Dedifferentiated amniotic fluid mesenchymal stem cell (primary cell): ENCODE results near the gene FZR1.
A peak's percentile ranks its signal among the peaks of the same experiment; 100 is the strongest.

Source experiments
- DNase-seq: peaks from one replicate; pipeline ENCODE4 v3.0.0-alpha.2; 2016; ENCODE audit errors: extremely low spot score

The FZR1 gene

DNA sequence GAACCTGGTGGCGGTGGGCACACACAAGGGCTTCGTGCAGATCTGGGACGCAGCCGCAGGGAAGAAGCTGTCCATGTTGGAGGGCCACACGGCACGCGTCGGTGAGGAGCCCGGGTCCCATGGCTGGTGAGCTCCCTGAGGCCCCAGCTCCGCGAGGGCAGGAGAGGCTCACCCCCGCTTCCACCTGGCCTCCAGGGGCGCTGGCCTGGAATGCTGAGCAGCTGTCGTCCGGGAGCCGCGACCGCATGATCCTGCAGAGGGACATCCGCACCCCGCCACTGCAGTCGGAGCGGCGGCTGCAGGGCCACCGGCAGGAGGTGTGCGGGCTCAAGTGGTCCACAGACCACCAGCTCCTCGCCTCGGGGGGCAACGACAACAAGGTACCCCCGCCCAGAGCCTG is 25.6 kb downstream of the FZR1 start:
- DNase-seq, result no peak

- DNase-seq, result no peak
These were observed 26.2 kb downstream of the FZR1 start for GRCh38 chr19:3532154-3532786.

GRCh38 chr19:3533033-3533432 is 26.9 kb downstream of the FZR1 start:
- no peak for DNase-seq

- DNase-seq, result no peak
These were observed 27.6 kb downstream of the FZR1 start for GRCh38 chr19:3533563-3534216.

- no peak for DNase-seq
These were observed 28.5 kb downstream of the FZR1 start for GRCh38 chr19:3534375-3535234.

DNA sequence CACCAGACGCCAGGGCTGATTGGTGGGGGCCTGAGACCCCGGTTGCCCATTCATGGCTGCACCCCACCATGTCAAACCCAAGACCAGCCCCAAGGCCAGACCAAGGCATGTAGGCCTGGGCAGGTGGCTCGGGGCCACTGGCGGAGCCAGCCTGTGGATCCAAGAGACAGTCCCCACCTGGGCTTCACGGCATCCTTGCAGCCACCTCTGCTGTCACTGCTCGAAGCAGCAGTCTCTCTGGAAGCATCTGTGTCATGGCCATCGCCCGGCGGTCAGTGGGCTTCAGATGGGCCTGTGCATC is 29.1 kb downstream of the FZR1 start:
- no peak for DNase-seq

DNA sequence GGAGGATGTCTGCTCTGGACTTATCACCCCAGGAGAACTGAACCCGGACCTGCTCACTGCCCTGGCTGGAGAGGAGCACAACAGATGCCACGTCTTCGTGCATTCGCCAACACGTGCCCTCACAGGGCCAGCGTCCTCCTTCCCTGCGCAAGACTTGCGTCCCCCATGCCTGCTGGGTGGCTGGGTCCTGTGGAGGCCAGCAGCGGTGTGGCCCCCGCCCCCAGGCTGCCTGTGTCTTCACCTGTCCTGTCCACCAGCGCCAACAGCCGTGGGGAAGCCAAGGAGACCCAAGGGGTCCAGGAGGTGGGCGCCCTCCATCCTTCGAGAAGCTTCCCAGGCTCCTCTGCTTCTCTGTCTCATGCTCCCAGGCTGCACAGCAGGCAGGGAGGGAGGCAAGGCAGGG is 29.5 kb downstream of the FZR1 start:
- no peak for DNase-seq

DNA sequence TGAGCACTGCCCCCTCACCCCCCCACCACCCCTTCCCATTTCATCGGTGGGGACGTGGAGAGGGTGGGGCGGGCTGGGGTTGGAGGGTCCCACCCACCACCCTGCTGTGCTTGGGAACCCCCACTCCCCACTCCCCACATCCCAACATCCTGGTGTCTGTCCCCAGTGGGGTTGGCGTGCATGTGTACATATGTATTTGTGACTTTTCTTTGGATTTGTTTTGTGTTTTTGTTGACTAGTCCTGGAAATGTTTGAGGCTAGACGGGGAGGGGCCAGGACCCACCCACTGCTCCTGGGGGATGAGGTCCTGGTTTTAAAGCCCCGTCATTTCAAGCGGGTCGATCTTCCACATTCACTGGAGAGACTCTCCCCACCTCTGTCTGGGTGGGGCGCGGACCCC is 29.9 kb downstream of the FZR1 start:
- no peak for DNase-seq

- DNase-seq, result no peak
These were observed 30.5 kb downstream of the FZR1 start for GRCh38 chr19:3536429-3537100.

DNA sequence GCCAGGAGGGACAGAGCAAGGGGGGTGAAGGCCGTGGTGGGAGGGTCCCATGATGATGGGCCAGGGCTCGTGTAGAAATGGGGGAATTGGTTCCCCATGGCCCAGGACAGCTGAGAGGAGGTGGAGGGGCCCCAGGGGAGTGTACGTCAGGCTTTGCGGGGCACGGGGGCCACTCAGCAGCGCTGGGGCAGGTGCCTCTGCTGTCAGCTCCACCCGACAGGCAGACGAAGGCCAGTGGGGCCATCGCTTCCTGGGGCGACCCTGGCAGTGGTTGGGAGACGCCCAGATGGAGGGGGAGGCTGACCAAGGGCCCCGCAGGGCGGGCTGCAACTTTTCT is 31.0 kb downstream of the FZR1 start:
- DNase-seq, result no peak

GRCh38 chr19:3537438-3538240 is 31.5 kb downstream of the FZR1 start:
- DNase-seq, result no peak

GRCh38 chr19:3538258-3538929 is 32.3 kb downstream of the FZR1 start:
- DNase-seq, result no peak

DNA sequence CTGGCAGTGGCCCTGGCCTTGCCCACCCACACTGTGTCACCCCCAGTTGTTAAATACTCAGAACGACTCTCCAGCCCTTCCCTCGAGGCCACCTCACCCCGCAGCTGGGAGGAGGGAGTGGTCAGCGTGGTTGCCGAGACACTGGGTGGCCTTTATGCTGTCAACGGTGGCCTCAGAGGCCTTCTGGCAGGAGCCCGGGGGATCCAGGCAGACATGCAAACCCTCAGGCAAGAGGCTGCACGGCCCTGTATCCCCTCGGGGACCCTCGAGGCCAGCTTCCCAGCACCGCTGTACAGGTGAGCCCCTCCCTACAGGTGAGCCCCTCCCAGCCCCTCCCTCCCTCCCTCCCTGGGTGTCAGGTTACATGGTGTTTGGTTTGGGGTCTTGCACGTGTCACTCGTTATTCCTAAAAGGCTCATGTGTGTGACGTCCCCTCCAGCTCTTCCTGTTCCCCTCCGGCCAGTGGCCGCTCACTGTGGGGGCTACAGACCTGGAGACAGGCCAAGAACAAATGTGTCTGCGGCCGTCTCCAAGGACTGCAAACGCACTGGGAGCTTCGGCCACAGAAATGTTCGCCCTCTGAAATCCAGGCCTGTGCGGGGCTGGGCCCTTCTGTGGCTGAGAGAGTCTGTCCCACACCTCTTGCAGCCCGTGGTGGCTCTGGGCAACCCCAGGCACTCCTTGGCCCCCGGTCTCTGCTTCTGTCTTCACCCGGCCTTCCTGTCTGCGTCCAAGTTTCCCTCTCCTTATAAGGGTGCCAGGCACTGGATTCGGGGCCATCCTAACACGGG is 33.0 kb downstream of the FZR1 start, which contains the start of gene TEKTIP1:
TSS of gene TEKTIP1 (plus strand) at position 210 of the 791 bp plus-strand sequence. CDS start at position 214, 4 bp downstream.
- DNase-seq, result no peak

- DNase-seq, result no peak
These were observed 33.6 kb downstream of the FZR1 start for GRCh38 chr19:3539756-3540118.

DNA sequence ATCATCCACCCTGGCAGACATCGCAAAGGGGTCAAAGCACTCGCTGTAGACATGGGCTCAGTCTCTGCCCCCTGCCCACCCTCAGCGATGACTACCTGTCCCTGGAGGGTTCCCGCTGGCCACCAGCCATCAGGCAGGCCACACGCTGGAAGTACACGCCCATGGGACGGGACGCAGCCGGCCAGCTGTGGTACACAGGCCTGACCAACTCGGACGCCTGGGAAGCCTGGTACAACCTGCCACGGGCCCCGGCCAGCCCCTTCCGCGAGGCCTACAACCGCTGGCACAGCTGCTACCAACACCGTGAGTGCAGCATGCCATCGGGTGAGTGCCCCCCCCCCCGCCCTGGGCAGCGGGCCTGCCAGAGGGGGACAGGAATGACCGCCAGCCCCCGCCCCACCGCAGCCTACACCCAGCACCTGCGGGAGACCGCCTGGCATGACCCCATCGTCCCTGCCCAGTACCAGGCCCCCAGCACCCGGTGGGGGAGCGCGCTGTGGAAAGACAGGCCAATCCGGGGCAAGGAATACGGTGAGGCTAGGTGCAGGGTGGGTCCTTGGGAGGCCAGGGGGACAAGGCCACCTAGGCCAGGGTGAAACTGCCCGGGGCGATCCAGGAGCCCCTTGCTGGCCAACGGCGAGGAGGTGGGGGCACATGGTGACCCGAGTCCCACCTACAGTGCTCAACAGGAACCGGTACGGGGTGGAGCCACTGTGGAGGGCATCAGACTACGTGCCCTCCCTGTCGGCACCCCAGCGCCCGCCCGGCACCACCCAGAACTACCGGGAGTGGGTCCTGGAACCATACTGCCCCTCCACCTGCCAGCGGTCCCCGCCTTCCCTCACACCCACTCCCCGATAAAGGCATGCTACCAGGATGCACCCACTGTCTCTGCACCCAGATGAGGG is 37.3 kb downstream of the FZR1 start:
- DNase-seq, result no peak

- no peak for DNase-seq
These were observed 37.9 kb downstream of the FZR1 start for GRCh38 chr19:3544058-3544376.

DNA sequence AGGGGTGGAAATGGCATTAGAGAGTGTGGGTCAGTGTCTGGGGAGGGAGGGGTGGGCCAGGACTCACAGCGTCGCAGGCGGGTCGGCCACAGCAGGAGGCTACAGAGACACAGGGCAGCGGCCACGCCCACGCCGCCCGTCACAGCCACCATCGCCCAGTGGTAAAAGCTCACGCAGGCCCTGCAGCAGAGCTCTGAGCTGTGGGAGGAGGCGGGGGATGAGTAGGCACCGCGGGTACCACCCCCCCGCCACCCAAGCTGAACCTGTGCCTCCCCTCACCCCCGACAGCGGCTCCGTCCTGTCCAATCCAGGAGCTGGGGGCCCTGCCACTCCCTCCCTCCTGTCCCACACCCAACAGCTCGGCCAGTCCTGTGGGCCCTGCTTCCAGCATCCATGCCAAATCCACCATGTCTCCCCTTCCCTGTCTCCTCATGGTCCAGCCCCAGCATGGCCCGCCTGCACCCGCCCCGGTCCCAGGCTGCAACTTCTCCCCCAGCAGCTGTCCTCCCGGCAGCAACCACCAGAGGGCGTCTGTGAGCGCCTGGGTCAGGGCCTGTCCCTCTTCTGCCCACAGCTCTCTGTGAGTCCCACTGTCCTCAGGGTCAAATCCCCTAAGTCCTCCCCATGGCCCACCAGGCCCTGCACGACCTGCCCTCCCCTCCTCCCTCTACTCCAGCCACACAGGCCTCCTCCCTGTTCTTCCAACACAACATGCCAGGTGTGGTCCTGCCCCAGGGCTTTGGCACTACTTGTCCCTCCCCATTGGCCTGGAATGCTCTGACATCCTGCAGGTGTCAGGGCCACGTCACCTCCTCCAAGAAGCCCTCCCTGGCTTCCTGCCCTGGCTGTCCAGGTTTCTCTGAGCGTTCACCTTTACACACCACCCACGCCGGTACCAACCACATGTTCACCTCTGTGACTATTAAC is 38.9 kb downstream of the FZR1 start:
- DNase-seq, result peak; percentile 26

- DNase-seq, result no peak
These were observed 39.5 kb downstream of the FZR1 start for GRCh38 chr19:3545669-3546034.
